MM.1S (cell line): ENCODE results near the gene TMEM273.

ENCODE experiments used
- EZH2 ChIP-seq: fragments of 300-600 bp; sonication (generic); optimal IDR thresholded peaks from 2 replicates; pipeline ENCODE3; 2017; ENCODE audit warnings: low read depth, mild to moderate bottlenecking, antibody characterized with exemption, low read length, mixed read lengths
- EZH2phosphoT487 ChIP-seq: fragments of 300-600 bp; sonication (generic); IDR thresholded peaks from 2 replicates; pipeline ENCODE4 v1.6.1; 2018; ENCODE audit warnings: antibody characterized with exemption, low read length
- TF ChIP-seq, protein P1 (sequence below): fragments of 300-600 bp; sonication (generic); IDR thresholded peaks from 2 replicates; pipeline ENCODE4 v1.5.1; 2016; ENCODE audit warnings: antibody characterized with exemption, low read length, mixed read lengths

GRCh38 chr10:49217645-49218044 lies 29.5 kb upstream of the TMEM273 start:
- TF ChIP-seq EZH2phosphoT487, result no peak
- TF ChIP-seq, protein P1, sequence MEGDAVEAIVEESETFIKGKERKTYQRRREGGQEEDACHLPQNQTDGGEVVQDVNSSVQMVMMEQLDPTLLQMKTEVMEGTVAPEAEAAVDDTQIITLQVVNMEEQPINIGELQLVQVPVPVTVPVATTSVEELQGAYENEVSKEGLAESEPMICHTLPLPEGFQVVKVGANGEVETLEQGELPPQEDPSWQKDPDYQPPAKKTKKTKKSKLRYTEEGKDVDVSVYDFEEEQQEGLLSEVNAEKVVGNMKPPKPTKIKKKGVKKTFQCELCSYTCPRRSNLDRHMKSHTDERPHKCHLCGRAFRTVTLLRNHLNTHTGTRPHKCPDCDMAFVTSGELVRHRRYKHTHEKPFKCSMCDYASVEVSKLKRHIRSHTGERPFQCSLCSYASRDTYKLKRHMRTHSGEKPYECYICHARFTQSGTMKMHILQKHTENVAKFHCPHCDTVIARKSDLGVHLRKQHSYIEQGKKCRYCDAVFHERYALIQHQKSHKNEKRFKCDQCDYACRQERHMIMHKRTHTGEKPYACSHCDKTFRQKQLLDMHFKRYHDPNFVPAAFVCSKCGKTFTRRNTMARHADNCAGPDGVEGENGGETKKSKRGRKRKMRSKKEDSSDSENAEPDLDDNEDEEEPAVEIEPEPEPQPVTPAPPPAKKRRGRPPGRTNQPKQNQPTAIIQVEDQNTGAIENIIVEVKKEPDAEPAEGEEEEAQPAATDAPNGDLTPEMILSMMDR, result no peak
- no peak for TF ChIP-seq EZH2
